Germinal center (tissue), 1 donor: ENCODE results near the gene KANK4.
"Not testable (repeated sequence)": the region's sequence is repeated elsewhere in the genome, so short reads cannot be mapped to it uniquely, and the experiment has no call there.

ENCODE experiments used
- DNase-seq: peaks from one replicate; pipeline ENCODE4 v3.0.0; 2012; ENCODE audit warnings: mixed read lengths, low spot score

KANK4 gene

GRCh38 chr1:62271948-62272728 is 47.1 kb downstream of the KANK4 start:
- DNase-seq, result peak; percentile 47

GRCh38 chr1:62271134-62271533 is 48.1 kb downstream of the KANK4 start:
- no peak for DNase-seq

- DNase-seq, result no peak
These were observed 49.3 kb downstream of the KANK4 start for GRCh38 chr1:62269851-62270495.

GRCh38 chr1:62269439-62269838 is 49.8 kb downstream of the KANK4 start:
- DNase-seq, result no peak

- DNase-seq, result no peak
These were observed 50.9 kb downstream of the KANK4 start for GRCh38 chr1:62268315-62268714.

- no peak for DNase-seq
These were observed 53.0 kb downstream of the KANK4 start for GRCh38 chr1:62265956-62266935.

- no peak for DNase-seq
These were observed 55.4 kb downstream of the KANK4 start for GRCh38 chr1:62263814-62264353.

- no peak for DNase-seq
These were observed 56.0 kb downstream of the KANK4 start for GRCh38 chr1:62263006-62263813.

- DNase-seq, result no peak
These were observed 58.5 kb downstream of the KANK4 start for GRCh38 chr1:62260688-62261087.

GRCh38 chr1:62259551-62259950 is 59.7 kb downstream of the KANK4 start:
- no peak for DNase-seq

- DNase-seq, result no peak
These were observed 69.0 kb downstream of the KANK4 start for GRCh38 chr1:62250126-62250726.

- DNase-seq, result no peak
These were observed 71.7 kb downstream of the KANK4 start for GRCh38 chr1:62247391-62248168.

- DNase-seq, result no peak
These were observed 74.0 kb downstream of the KANK4 start for GRCh38 chr1:62245201-62245600.

GRCh38 chr1:62244380-62244779 is 74.9 kb downstream of the KANK4 start:
- not testable (repeated sequence) for DNase-seq

GRCh38 chr1:62241371-62242131 is 77.7 kb downstream of the KANK4 start:
- DNase-seq, result no peak

GRCh38 chr1:62240651-62241370 is 78.4 kb downstream of the KANK4 start:
- DNase-seq, result no peak

GRCh38 chr1:62239652-62240403 is 79.4 kb downstream of the KANK4 start:
- DNase-seq, result not testable (repeated sequence)

- DNase-seq, result no peak
These were observed 80.7 kb downstream of the KANK4 start for GRCh38 chr1:62238507-62238906.
